GM19238 (cell line): ENCODE measurements around the gene DDX39B.
"Not testable (repeated sequence)": the region's sequence is repeated elsewhere in the genome, so short reads cannot be mapped to it uniquely, and the experiment has no call there.

Experiments
- DNase-seq: peaks from one replicate; pipeline ENCODE4 v3.0.0; 2011; ENCODE audit warnings: low spot score; ENCODE audit not compliant: insufficient read length

Gene DDX39B

GRCh38 chr6:31575952-31576685, 34.3 kb upstream of the DDX39B start:
- no peak for DNase-seq

DNA sequence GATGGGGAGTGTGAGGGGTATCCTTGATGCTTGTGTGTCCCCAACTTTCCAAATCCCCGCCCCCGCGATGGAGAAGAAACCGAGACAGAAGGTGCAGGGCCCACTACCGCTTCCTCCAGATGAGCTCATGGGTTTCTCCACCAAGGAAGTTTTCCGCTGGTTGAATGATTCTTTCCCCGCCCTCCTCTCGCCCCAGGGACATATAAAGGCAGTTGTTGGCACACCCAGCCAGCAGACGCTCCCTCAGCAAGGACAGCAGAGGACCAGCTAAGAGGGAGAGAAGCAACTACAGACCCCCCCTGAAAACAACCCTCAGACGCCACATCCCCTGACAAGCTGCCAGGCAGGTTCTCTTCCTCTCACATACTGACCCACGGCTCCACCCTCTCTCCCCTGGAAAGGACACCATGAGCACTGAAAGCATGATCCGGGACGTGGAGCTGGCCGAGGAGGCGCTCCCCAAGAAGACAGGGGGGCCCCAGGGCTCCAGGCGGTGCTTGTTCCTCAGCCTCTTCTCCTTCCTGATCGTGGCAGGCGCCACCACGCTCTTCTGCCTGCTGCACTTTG, 33.6 kb upstream of the DDX39B start, which contains the start of gene TNF:
Gene TNF (plus strand): TSS at position 231 of the 567 bp plus-strand sequence. CDS start 177 bp downstream, at position 408.
- DNase-seq = peak; percentile 65

- DNase-seq = no peak
Observed at GRCh38 chr6:31574106-31575061, 32.6 kb upstream of the DDX39B start.

GRCh38 chr6:31573239-31574105, 31.7 kb upstream of the DDX39B start:
- no peak for DNase-seq

DNA sequence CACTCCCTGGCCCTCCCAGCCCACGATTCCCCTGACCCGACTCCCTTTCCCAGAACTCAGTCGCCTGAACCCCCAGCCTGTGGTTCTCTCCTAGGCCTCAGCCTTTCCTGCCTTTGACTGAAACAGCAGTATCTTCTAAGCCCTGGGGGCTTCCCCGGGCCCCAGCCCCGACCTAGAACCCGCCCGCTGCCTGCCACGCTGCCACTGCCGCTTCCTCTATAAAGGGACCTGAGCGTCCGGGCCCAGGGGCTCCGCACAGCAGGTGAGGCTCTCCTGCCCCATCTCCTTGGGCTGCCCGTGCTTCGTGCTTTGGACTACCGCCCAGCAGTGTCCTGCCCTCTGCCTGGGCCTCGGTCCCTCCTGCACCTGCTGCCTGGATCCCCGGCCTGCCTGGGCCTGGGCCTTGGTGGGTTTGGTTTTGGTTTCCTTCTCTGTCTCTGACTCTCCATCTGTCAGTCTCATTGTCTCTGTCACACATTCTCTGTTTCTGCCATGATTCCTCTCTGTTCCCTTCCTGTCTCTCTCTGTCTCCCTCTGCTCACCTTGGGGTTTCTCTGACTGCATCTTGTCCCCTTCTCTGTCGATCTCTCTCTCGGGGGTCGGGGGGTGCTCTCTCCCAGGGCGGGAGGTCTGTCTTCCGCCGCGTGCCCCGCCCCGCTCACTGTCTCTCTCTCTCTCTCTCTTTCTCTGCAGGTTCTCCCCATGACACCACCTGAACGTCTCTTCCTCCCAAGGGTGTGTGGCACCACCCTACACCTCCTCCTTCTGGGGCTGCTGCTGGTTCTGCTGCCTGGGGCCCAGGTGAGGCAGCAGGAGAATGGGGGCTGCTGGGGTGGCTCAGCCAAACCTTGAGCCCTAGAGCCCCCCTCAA, 30.5 kb upstream of the DDX39B start, which contains the start of gene LTA:
Gene LTA (plus strand): TSS at position 249 of the 871 bp plus-strand sequence. CDS start 454 bp downstream, at position 703.
- DNase-seq = peak; percentile 62

GRCh38 chr6:31569861-31570536, 28.2 kb upstream of the DDX39B start:
- no peak for DNase-seq

GRCh38 chr6:31568537-31568961, 26.7 kb upstream of the DDX39B start:
- DNase-seq = peak; percentile 71

- no peak for DNase-seq
Observed at GRCh38 chr6:31567531-31568370, 25.9 kb upstream of the DDX39B start.

GRCh38 chr6:31560697-31561058, 18.9 kb upstream of the DDX39B start:
- no peak for DNase-seq

DNA sequence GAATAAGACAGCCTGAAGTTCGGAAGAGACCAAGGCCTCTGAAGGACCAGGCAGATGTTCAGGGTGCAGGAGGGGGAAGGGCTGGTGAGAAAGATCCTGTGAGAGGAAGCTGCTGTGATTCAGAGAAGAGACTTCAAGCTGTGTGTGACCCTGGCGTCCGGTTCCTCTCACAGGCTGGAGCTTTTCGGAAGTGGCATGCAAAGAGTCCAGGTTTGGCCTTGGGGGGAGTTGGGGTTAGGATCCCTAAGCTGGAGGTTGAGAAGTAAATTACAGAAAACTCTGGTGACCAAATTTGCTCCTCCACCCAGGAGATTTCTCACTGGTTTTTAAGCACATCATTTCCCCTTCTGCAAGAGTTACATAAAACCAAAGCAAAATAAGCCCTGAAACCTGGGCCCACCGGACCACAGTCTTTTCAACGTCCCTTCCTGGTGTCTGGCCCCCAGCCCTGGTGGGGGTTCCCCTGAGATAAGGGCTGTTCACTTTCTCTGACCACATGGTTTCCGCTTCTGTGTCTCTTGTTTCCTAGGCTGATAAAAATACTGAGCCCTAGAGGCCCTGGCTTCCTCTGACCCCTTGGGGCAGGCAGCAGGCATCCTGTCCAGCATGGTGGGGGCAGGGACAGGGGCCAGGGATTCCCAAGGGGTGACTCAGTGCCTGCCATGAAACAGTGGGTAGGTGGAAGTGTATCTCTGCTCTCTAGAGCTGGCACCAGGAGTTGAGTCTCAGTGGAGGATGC, 18.3 kb upstream of the DDX39B start:
- peak; percentile 55 for DNase-seq

- DNase-seq = no peak
Observed at GRCh38 chr6:31559606-31559957, 17.8 kb upstream of the DDX39B start.

DNA sequence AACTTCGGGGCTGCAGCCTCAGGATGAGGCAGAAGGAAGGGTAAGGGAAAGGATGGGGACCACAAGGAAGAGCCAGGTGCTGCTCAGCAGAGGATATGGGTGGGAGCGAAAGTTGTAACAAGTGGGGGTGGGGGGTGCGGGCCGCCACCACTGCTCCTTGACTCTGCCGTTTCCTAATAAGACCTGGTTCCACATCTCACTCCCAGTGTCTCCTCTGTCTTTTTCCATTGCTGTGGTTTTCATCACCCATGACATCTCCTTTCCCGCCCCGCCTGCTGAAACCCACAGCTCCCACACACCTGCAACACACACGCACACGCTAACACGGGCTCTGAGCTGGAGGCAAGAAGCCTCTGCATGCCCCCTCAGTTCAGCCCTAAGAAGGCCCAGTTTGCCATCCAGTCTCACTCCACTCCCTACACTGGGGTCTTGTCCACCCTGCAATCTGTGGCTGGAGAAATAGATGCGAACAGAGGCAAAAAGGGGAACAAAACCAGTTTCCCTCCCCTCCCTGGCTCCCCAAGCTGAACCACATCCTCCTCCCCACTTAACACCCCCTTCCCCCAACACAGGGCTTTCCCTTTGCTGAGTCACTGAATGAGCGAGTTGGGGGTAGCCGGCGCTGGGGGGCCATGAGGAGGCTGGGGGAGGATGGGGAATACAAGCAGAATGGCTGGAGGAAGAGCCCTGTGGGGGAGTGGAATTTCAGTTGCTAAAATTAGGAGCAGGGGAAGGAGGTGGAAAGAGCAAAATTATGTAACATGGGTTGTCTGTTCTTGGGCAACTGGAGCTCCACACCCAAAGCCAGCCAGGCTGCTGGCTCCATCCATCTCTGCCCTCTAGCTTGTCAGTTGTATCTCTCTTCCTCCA, 17.1 kb upstream of the DDX39B start:
- peak; percentile 58 for DNase-seq

GRCh38 chr6:31558318-31558625, 16.5 kb upstream of the DDX39B start:
- no peak for DNase-seq

- DNase-seq = no peak
Observed at GRCh38 chr6:31557443-31558317, 15.9 kb upstream of the DDX39B start.

DNA sequence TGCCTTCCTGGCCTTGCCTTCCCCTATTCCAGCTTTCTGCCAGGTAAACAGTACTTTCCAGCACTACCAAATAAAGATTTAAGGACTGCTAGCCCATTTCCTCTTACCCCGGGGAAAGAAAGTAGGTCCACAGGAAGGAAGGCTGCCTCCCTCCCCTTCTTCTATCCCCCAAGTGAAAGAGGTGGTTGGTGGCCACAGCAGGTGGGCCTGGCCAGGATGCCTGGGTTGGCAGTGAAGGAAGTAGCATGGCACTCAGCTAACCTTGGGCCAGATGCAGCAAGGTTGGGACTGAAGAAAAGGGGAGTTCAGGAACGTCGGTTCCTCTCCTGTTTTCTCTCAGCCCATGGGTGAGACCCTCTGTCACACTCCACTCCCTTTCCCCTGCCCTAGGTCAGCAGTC, 14.5 kb upstream of the DDX39B start:
- no peak for DNase-seq

- DNase-seq = not testable (repeated sequence)
Observed at GRCh38 chr6:31551371-31551770, 9.6 kb upstream of the DDX39B start.
